HL-60 (cell line): ENCODE measurements around the gene C1orf21.

Experiments used
- DNase-seq, 2 experiments: peaks; one replicate each; pipeline ENCODE4 v3.0.0-alpha.2; 2010 to 2020; ENCODE audit warnings: low read depth in 1 of 2, low spot score in 1 of 2
- H3K27ac ChIP-seq: fragments of 250-450 bp; sonication (Bioruptor Pico); replicated peaks from 2 replicates; pipeline ENCODE4 v1.5.1; 2020; ENCODE audit warnings: mild to moderate bottlenecking, moderate library complexity
- H3K27me3 ChIP-seq: fragments of 250-450 bp; sonication (Bioruptor Pico); 2 replicates; pipeline ENCODE4 v1.5.1; 2021; ENCODE audit warnings: mild to moderate bottlenecking, moderate library complexity; ENCODE audit not compliant: insufficient read depth, poor library complexity, severe bottlenecking
- H3K4me3 ChIP-seq: replicated peaks from 2 replicates; pipeline ENCODE4 v1.5.1; 2011; ENCODE audit warnings: mild to moderate bottlenecking, control low read depth, low read length; ENCODE audit not compliant: insufficient read depth
- CTCF ChIP-seq: IDR thresholded peaks from one replicate; pipeline ENCODE4 v1.5.1; 2011; ENCODE audit warnings: low read length, control low read depth, inconsistent platforms; ENCODE audit not compliant: insufficient read depth
- GABPA ChIP-seq: IDR thresholded peaks from 2 replicates; pipeline ENCODE4 v1.6.1; 2012; ENCODE audit warnings: low read depth
- POLR2AphosphoS5 ChIP-seq: IDR thresholded peaks from 2 replicates; pipeline ENCODE4 v1.6.1; 2012; ENCODE audit warnings: low read depth
- REST ChIP-seq: IDR thresholded peaks from 2 replicates; pipeline ENCODE4 v1.6.1; 2012; ENCODE audit warnings: low read depth; ENCODE audit not compliant: insufficient replicate concordance
- SPI1 ChIP-seq: IDR thresholded peaks from 2 replicates; pipeline ENCODE4 v1.6.1; 2012; ENCODE audit warnings: low read depth, mild to moderate bottlenecking, borderline replicate concordance

The C1orf21 gene

GRCh38 chr1:184536246-184536985 is 149.6 kb downstream of the C1orf21 start:
- TF ChIP-seq CTCF (no peak), REST (no peak), SPI1 (no peak), POLR2AphosphoS5 (no peak), GABPA (no peak)
- no peaks in the 10 kb centered on the region for H3K27me3 ChIP-seq
- no peak overlapping the region for H3K27ac ChIP-seq
- H3K4me3 ChIP-seq: no peak overlapping the region
- no peak for DNase-seq

- Histone ChIP-seq H3K27ac (no peak overlapping the region), H3K4me3 (no peak overlapping the region), H3K27me3 (no peaks in the 10 kb centered on the region)
- TF ChIP-seq CTCF (no peak), GABPA (no peak), SPI1 (no peak), REST (no peak), POLR2AphosphoS5 (no peak)
- no peak for DNase-seq
These were observed 152.8 kb downstream of the C1orf21 start for GRCh38 chr1:184539580-184539979.

- H3K27ac ChIP-seq: no peak overlapping the region
- TF ChIP-seq CTCF (no peak), REST (no peak), SPI1 (no peak), GABPA (no peak), POLR2AphosphoS5 (no peak)
- DNase-seq: no peak
- no peak overlapping the region for H3K4me3 ChIP-seq
- no peaks in the 10 kb centered on the region for H3K27me3 ChIP-seq
These were observed 154.8 kb downstream of the C1orf21 start for GRCh38 chr1:184541537-184542152.
